ENCODE measurements around the gene LRFN4. TPM values are rescaled to one million over a fixed set of nuclear protein-coding genes. Genes with fewer than 3 reads are reported as not detected.

The LRFN4 gene
- total RNA-seq, 1 experiment from 2014 or later, result 70.3 TPM

- TF ChIP-seq FOXP4 (CRISPR knock-in tag; IDR thresholded peaks at IDR 0.05) (no peak), RELA (CRISPR knock-in tag; IDR thresholded peaks at IDR 0.05; ENCODE audit: borderline replicate concordance) (no peak)
These were observed 24.6 kb downstream of the LRFN4 start (continued) for GRCh38 chr11:66881451-66881835.

- ATAC-seq (no peak), DNase-seq (ENCODE audit: low spot score) (no peak)
- ChIA-PET CTCF (interaction anchor here (0.6 to 4.0 kb wide), 25 partner anchors 10 to 189 kb away, joined by 3 to 39 read pairs (median 7); partner anchors contain the start of genes C11orf86, PC and RCE1), POLR2A (no interaction called here)
- Mint-ChIP-seq H3K27ac (peak overlapping the region; percentile 83), H3K27me3 (ENCODE audit: low read depth) (no peaks in the 10 kb centered on the region), H3K4me3 (no peak overlapping the region), H3K36me3 (no peaks in the 10 kb centered on the region), H3K9me3 (no peaks in the 10 kb centered on the region), H3K4me1 (peaks cover 41% of the 10 kb centered on the region)
- no peak for TF ChIP-seq GTF2I (CRISPR knock-in tag; conservative IDR thresholded peaks at IDR 0.05)
- TF ChIP-seq CREB1 (CRISPR knock-in tag; IDR thresholded peaks at IDR 0.05), result no peak
- TF ChIP-seq STAT6 (CRISPR knock-in tag; conservative IDR thresholded peaks at IDR 0.05; ENCODE audit: low read depth), result no peak
These were observed 25.1 kb downstream of the LRFN4 start for GRCh38 chr11:66881927-66882452.

GRCh38 chr11:66882561-66883015, 25.7 kb downstream of the LRFN4 start:
- peaks cover 41% of the 10 kb centered on the region for H3K4me1 Mint-ChIP-seq
- CTCF ChIA-PET, result interaction anchor here (0.6 to 4.0 kb wide), 27 partner anchors 9 to 204 kb away, joined by 3 to 39 read pairs (median 6); partner anchors contain the start of genes C11orf86, PC, RBM4B and RCE1
- H3K27me3 Mint-ChIP-seq (ENCODE audit: low read depth), result no peaks in the 10 kb centered on the region
- POLR2A ChIA-PET, result no interaction called here
- H3K27ac Mint-ChIP-seq, result peak overlapping the region; percentile 91
- no peak for ATAC-seq
- no peaks in the 10 kb centered on the region for H3K36me3 Mint-ChIP-seq
- no peak for DNase-seq (ENCODE audit: low spot score)
- 0 out of 2 replicates have a peak, but pooled peaks have one; percentile 25 for TF ChIP-seq NR3C1 (CRISPR knock-in tag; conservative IDR thresholded peaks at IDR 0.05; ENCODE audit: low read depth)
- no peak for TF ChIP-seq ZMAT4 (CRISPR knock-in tag; IDR thresholded peaks at IDR 0.05)
- no peaks in the 10 kb centered on the region for H3K9me3 Mint-ChIP-seq
- no peak overlapping the region for H3K4me3 Mint-ChIP-seq

- peak; percentile 91 for DNase-seq (ENCODE audit: low spot score)
- no peaks in the 10 kb centered on the region for H3K36me3 Mint-ChIP-seq
- peak; percentile 91 for ATAC-seq
- peaks cover 41% of the 10 kb centered on the region for H3K4me1 Mint-ChIP-seq
- ChIA-PET CTCF (interaction anchor here (0.6 to 4.0 kb wide), 30 partner anchors 10 to 388 kb away, joined by 3 to 39 read pairs (median 5); partner anchors contain the start of genes C11orf86, PC, RBM4B and RCE1), POLR2A (no interaction called here)
- H3K4me3 Mint-ChIP-seq, result no peak overlapping the region
- H3K27ac Mint-ChIP-seq, result peak overlapping the region; percentile 91
- no peaks in the 10 kb centered on the region for H3K9me3 Mint-ChIP-seq
- TF ChIP-seq CTCF (IDR thresholded peaks at IDR 0.05) (peak; percentile 54), TEAD4 (CRISPR knock-in tag; IDR thresholded peaks at IDR 0.05) (no peak), ZNF671 (CRISPR knock-in tag; IDR thresholded peaks at IDR 0.05) (no peak), MAX (CRISPR knock-in tag; IDR thresholded peaks at IDR 0.05) (no peak)
- H3K27me3 Mint-ChIP-seq (ENCODE audit: low read depth), result no peaks in the 10 kb centered on the region
These were observed 26.4 kb downstream of the LRFN4 start for GRCh38 chr11:66883016-66883965.

All from WTC11 (cell line).